IPS-20b (cell line): ENCODE data around the gene TTC19.
"Not testable (repeated sequence)": the region's sequence is repeated elsewhere in the genome, so short reads cannot be mapped to it uniquely, and the experiment has no call there.

Experiments used
- H3K27ac ChIP-seq: one replicate; pipeline ENCODE4 v1.5.1; 2013; ENCODE audit warnings: low read length
- H3K27me3 ChIP-seq: 2 replicates; pipeline ENCODE4 v1.6.1; 2013; ENCODE audit warnings: mild to moderate bottlenecking, low read length, inconsistent platforms; ENCODE audit not compliant: insufficient read depth
- H3K36me3 ChIP-seq: 2 replicates; pipeline ENCODE4 v1.6.1; 2013; ENCODE audit warnings: low read depth, mild to moderate bottlenecking, inconsistent platforms, low read length, moderate library complexity; ENCODE audit not compliant: insufficient read depth
- H3K4me1 ChIP-seq: 2 replicates; pipeline ENCODE4 v1.6.1; 2013; ENCODE audit warnings: mild to moderate bottlenecking, control low read depth, inconsistent platforms, low read length, moderate library complexity; ENCODE audit not compliant: insufficient read depth
- H3K4me3 ChIP-seq: 2 replicates; pipeline ENCODE4 v1.5.1; 2013; ENCODE audit warnings: mild to moderate bottlenecking, low read length, inconsistent platforms
- H3K9ac ChIP-seq: 2 replicates; pipeline ENCODE4 v1.6.1; 2013; ENCODE audit warnings: low read depth, mild to moderate bottlenecking, inconsistent platforms, low read length, moderate library complexity
- H3K9me3 ChIP-seq: 2 replicates; pipeline ENCODE4 v1.6.1; 2013; ENCODE audit warnings: mild to moderate bottlenecking, low read depth, low read length, inconsistent platforms; ENCODE audit not compliant: insufficient read depth

TTC19 gene

DNA sequence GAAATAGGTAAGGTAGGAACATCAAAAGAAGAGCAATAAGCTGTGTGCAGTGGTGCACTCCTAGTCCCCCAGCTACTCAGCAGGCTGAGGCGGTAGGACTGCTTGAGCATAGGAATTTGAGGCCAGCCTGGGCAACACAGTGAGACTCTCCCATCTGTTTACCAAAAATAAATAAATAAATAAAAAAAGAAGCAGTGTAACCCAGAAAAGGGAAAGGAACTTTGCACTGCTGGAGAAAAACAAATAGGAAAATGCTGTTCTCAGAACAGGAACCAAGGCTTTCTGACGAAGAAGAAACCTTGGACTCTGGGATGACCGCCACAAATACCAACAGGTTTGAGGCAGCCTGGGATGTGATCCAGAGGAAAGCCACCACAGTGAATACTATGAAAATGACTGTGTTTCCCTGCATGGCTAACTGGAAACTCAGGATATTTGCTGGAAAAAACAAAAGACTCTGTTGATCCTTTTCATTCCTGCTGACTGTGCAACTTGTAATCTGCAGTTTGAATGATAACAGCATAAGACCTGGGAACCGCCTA lies 41.2 kb downstream of the TTC19 start:
- Histone ChIP-seq H3K27me3 (no peaks in the 10 kb centered on the region), H3K9me3 (no peaks in the 10 kb centered on the region), H3K4me1 (peaks cover 4% of the 10 kb centered on the region; the same call in 1 of the 2 replicates), H3K27ac (no peak overlapping the region), H3K36me3 (peaks cover 79% of the 10 kb centered on the region), H3K4me3 (no peak overlapping the region), H3K9ac (no peak overlapping the region)

- H3K27ac ChIP-seq = no peak overlapping the region
- H3K9me3 ChIP-seq = no peaks in the 10 kb centered on the region
- H3K36me3 ChIP-seq = peaks cover 78% of the 10 kb centered on the region
- H3K4me1 ChIP-seq = peaks cover 4% of the 10 kb centered on the region; the same call in 1 of the 2 replicates
- H3K4me3 ChIP-seq = no peak overlapping the region
- H3K27me3 ChIP-seq = no peaks in the 10 kb centered on the region
- no peak overlapping the region for H3K9ac ChIP-seq
These were observed 44.9 kb downstream of the TTC19 start for GRCh38 chr17:16044487-16044886.

DNA sequence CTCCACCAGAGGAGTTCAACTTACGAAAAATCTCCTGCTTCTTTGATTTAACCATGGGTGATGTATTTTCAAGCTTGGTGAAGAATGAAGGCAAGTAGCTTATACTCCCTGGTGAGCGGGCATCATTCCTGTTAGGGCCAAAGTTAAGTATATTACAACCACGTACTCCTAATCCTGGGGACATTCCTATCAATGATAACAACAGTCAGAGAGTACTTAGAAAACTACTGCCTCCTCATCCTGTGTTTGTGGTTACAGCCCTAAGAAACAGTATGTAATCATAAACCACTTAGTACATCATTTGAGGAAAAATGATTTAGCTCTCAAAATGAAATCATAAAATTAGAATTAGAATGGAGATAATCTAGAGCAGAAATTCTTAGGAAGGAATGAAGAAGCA lies 47.3 kb downstream of the TTC19 start:
- Histone ChIP-seq H3K36me3 (peaks cover 66% of the 10 kb centered on the region), H3K4me3 (no peak overlapping the region), H3K27me3 (no peaks in the 10 kb centered on the region), H3K9me3 (no peaks in the 10 kb centered on the region), H3K4me1 (peaks cover 4% of the 10 kb centered on the region; the same call in 1 of the 2 replicates), H3K9ac (no peak overlapping the region), H3K27ac (no peak overlapping the region)

DNA sequence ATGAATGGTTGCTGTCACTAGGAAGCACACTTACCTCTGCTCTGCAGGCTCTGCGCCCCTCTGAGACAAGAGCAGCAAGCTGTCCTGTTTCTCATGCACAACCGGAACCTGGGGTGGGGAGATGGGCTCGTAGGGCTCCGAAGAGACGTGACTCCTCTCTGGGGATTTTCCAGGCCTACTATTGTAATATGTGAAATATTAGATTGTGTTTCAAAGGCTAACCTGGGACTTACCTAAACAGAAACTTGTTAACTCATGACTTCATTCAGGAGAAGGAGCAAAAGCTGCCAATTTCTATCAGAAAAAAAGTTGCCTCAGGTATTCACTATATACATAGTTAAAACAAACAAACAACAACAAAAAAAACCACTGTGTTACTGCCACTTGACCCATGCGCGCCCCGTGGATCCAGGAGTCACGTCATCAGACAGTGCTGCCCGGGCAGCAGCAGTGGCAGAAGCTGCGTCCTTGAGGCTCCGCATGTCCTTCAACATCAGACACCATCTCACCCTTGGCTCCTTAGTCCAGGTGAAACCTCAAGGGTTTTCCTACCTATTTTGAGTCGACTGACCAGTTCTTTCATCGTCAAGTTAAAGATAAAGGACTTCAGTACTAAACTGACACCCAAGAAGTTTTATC lies 49.3 kb downstream of the TTC19 start:
- peaks cover 4% of the 10 kb centered on the region; the same call in 1 of the 2 replicates for H3K4me1 ChIP-seq
- no peak overlapping the region for H3K9ac ChIP-seq
- H3K36me3 ChIP-seq = peaks cover 60% of the 10 kb centered on the region
- no peaks in the 10 kb centered on the region for H3K9me3 ChIP-seq
- no peak overlapping the region for H3K4me3 ChIP-seq
- H3K27me3 ChIP-seq = no peaks in the 10 kb centered on the region
- H3K27ac ChIP-seq = no peak overlapping the region

- Histone ChIP-seq H3K9ac (no peak overlapping the region), H3K36me3 (peaks cover 62% of the 10 kb centered on the region), H3K9me3 (no peaks in the 10 kb centered on the region), H3K4me3 (no peak overlapping the region), H3K27me3 (no peaks in the 10 kb centered on the region), H3K27ac (no peak overlapping the region), H3K4me1 (no peaks in the 10 kb centered on the region)
These were observed 51.2 kb downstream of the TTC19 start for GRCh38 chr17:16050844-16051243.

DNA sequence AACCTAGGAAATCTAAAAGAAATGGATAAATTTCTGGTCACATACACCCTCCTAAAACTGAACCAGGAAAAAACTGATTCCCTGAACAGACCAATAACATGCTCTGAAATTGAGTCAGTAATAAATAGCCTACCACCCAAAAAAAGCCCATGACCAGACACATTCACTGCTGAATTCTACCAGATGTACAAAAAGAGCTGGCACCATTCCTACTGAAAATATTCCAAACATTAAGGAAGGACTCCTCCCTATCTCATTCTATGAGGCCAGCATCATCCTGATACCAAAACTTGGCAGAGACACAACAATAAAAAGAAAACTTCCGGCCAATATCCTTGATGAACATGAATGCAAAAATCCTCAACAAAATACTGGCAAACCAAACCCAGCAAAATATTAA lies 52.9 kb downstream of the TTC19 start:
- no peaks in the 10 kb centered on the region for H3K9me3 ChIP-seq
- no peak overlapping the region for H3K9ac ChIP-seq
- H3K27ac ChIP-seq = no peak overlapping the region
- no peaks in the 10 kb centered on the region for H3K27me3 ChIP-seq
- H3K4me3 ChIP-seq = no peak overlapping the region
- H3K36me3 ChIP-seq = peaks cover 62% of the 10 kb centered on the region
- no peaks in the 10 kb centered on the region for H3K4me1 ChIP-seq

GRCh38 chr17:16055139-16055538 lies 55.5 kb downstream of the TTC19 start:
- peaks cover 70% of the 10 kb centered on the region for H3K36me3 ChIP-seq

GRCh38 chr17:16061631-16062030 lies 62.0 kb downstream of the TTC19 start:
- Histone ChIP-seq H3K9ac (no peak overlapping the region), H3K4me3 (no peak overlapping the region), H3K9me3 (no peaks in the 10 kb centered on the region), H3K4me1 (no peaks in the 10 kb centered on the region), H3K36me3 (peaks cover 97% of the 10 kb centered on the region), H3K27me3 (no peaks in the 10 kb centered on the region), H3K27ac (no peak overlapping the region)

More at GRCh38 chr17:16055139-16055538, 55.5 kb downstream of the TTC19 start:
- H3K4me3 ChIP-seq, H3K27ac ChIP-seq, H3K9ac ChIP-seq, H3K27me3 ChIP-seq, H3K4me1 ChIP-seq, H3K9me3 ChIP-seq: not testable (repeated sequence)

GRCh38 chr17:16066125-16066524 lies 66.5 kb downstream of the TTC19 start:
- Histone ChIP-seq H3K27me3 (no peaks in the 10 kb centered on the region), H3K9me3 (no peaks in the 10 kb centered on the region), H3K4me1 (no peaks in the 10 kb centered on the region), H3K9ac (no peak overlapping the region), H3K36me3 (peaks cover 95% of the 10 kb centered on the region), H3K27ac (no peak overlapping the region), H3K4me3 (no peak overlapping the region)

- H3K4me1 ChIP-seq = no peaks in the 10 kb centered on the region
- no peak overlapping the region for H3K4me3 ChIP-seq
- no peak overlapping the region for H3K27ac ChIP-seq
- H3K9ac ChIP-seq = no peak overlapping the region
- no peaks in the 10 kb centered on the region for H3K9me3 ChIP-seq
- H3K27me3 ChIP-seq = no peaks in the 10 kb centered on the region
- peaks cover 95% of the 10 kb centered on the region for H3K36me3 ChIP-seq
These were observed 68.7 kb downstream of the TTC19 start for GRCh38 chr17:16068323-16068722.

- Histone ChIP-seq H3K9ac (no peak overlapping the region), H3K27me3 (no peaks in the 10 kb centered on the region), H3K9me3 (no peaks in the 10 kb centered on the region), H3K4me3 (no peak overlapping the region), H3K36me3 (peaks cover 91% of the 10 kb centered on the region), H3K27ac (no peak overlapping the region), H3K4me1 (no peaks in the 10 kb centered on the region)
These were observed 72.4 kb downstream of the TTC19 start for GRCh38 chr17:16072031-16072430.

- Histone ChIP-seq H3K4me1 (no peaks in the 10 kb centered on the region), H3K27me3 (no peaks in the 10 kb centered on the region), H3K36me3 (peaks cover 87% of the 10 kb centered on the region), H3K9ac (no peak overlapping the region), H3K4me3 (no peak overlapping the region), H3K9me3 (no peaks in the 10 kb centered on the region), H3K27ac (no peak overlapping the region)
These were observed 74.2 kb downstream of the TTC19 start for GRCh38 chr17:16073845-16074244.
